Endothelial cell (in vitro differentiated cells): Measurements from ENCODE around the gene EIF2S2. TPM values are rescaled to one million over a fixed set of nuclear protein-coding genes. Genes with fewer than 3 reads are reported as not detected.

Experiments
- DNase-seq: peaks from one replicate; pipeline ENCODE4 v3.0.0; 2021; ENCODE audit warnings: low spot score
- H3K27ac Mint-ChIP-seq: one replicate; pipeline ENCODE4 v1.8.0; 2021; ENCODE audit warnings: mixed read lengths, inconsistent platforms; ENCODE audit not compliant: unreplicated experiment
- H3K27me3 Mint-ChIP-seq: one replicate; pipeline ENCODE4 v1.8.0; 2021; ENCODE audit warnings: mild to moderate bottlenecking, moderate library complexity, mixed read lengths, inconsistent platforms; ENCODE audit not compliant: unreplicated experiment
- H3K36me3 Mint-ChIP-seq: one replicate; pipeline ENCODE4 v1.8.0; 2021; ENCODE audit warnings: mild to moderate bottlenecking, low read depth, mixed read lengths, inconsistent platforms; ENCODE audit not compliant: unreplicated experiment
- H3K4me1 Mint-ChIP-seq: one replicate; pipeline ENCODE4 v1.8.0; 2021; ENCODE audit warnings: mild to moderate bottlenecking, mixed read lengths, inconsistent platforms; ENCODE audit not compliant: unreplicated experiment
- H3K4me3 Mint-ChIP-seq: one replicate; pipeline ENCODE4 v1.8.0; 2021; ENCODE audit warnings: mild to moderate bottlenecking, mixed read lengths, inconsistent platforms; ENCODE audit not compliant: unreplicated experiment
- H3K9me3 Mint-ChIP-seq: one replicate; pipeline ENCODE4 v1.8.0; 2021; ENCODE audit warnings: mixed read lengths, inconsistent platforms; ENCODE audit not compliant: unreplicated experiment
- CTCF ChIP-seq: fragments of 200-600 bp; sonication (generic); IDR thresholded peaks from one replicate; pipeline ENCODE4 v1.5.0; 2021; ENCODE audit warnings: antibody characterized with exemption; ENCODE audit not compliant: unreplicated experiment
- total RNA-seq: library from RNA; stranded (reverse); fragmentation: NEBNext Ultra II Directional; extraction: Animal tissue kit (Norgen Biotek cat#: 25700); gene quantifications from one replicate; pipeline ENCODE4 v1.2.1, GENCODE V29; 2021; ENCODE audit not compliant: unreplicated experiment

EIF2S2 gene
- total RNA-seq, 1 donor from 2014 or later = 107 TPM

- Mint-ChIP-seq H3K27ac (no peak overlapping the region), H3K9me3 (no peaks in the 10 kb centered on the region), H3K36me3 (peaks cover 33% of the 10 kb centered on the region), H3K4me3 (peak overlapping the region; percentile 57), H3K27me3 (peaks cover 3% of the 10 kb centered on the region), H3K4me1 (peaks cover 12% of the 10 kb centered on the region)
- no peak for TF ChIP-seq CTCF
- DNase-seq = no peak
Observed at GRCh38 chr20:34078540-34078939, 33.5 kb downstream of the EIF2S2 start.

GRCh38 chr20:34076952-34077351, 35.1 kb downstream of the EIF2S2 start:
- no peaks in the 10 kb centered on the region for H3K9me3 Mint-ChIP-seq
- no peak overlapping the region for H3K27ac Mint-ChIP-seq
- no peak for DNase-seq
- peaks cover 42% of the 10 kb centered on the region for H3K36me3 Mint-ChIP-seq
- no peak for TF ChIP-seq CTCF
- no peak overlapping the region for H3K4me3 Mint-ChIP-seq
- peaks cover 12% of the 10 kb centered on the region for H3K4me1 Mint-ChIP-seq
- peaks cover 3% of the 10 kb centered on the region for H3K27me3 Mint-ChIP-seq

GRCh38 chr20:34075647-34076046, 36.4 kb downstream of the EIF2S2 start:
- H3K27me3 Mint-ChIP-seq = no peaks in the 10 kb centered on the region
- H3K4me1 Mint-ChIP-seq = peaks cover 8% of the 10 kb centered on the region
- no peak for DNase-seq
- H3K4me3 Mint-ChIP-seq = peak overlapping the region; percentile 25
- TF ChIP-seq CTCF = peak; percentile 24
- H3K36me3 Mint-ChIP-seq = peaks cover 37% of the 10 kb centered on the region
- H3K9me3 Mint-ChIP-seq = no peaks in the 10 kb centered on the region
- peak overlapping the region; percentile 41 for H3K27ac Mint-ChIP-seq

GRCh38 chr20:34074101-34074760, 37.8 kb downstream of the EIF2S2 start:
- H3K9me3 Mint-ChIP-seq = no peaks in the 10 kb centered on the region
- H3K36me3 Mint-ChIP-seq = peaks cover 33% of the 10 kb centered on the region
- H3K27me3 Mint-ChIP-seq = no peaks in the 10 kb centered on the region
- H3K4me3 Mint-ChIP-seq = no peak overlapping the region
- no peak overlapping the region for H3K27ac Mint-ChIP-seq
- no peak for DNase-seq
- peaks cover 2% of the 10 kb centered on the region for H3K4me1 Mint-ChIP-seq
- no peak for TF ChIP-seq CTCF

GRCh38 chr20:34072778-34073177, 39.3 kb downstream of the EIF2S2 start:
- no peak for DNase-seq
- Mint-ChIP-seq H3K36me3 (peaks cover 28% of the 10 kb centered on the region), H3K4me3 (peak overlapping the region; percentile 53), H3K9me3 (no peaks in the 10 kb centered on the region), H3K27me3 (no peaks in the 10 kb centered on the region), H3K4me1 (no peaks in the 10 kb centered on the region), H3K27ac (no peak overlapping the region)
- no peak for TF ChIP-seq CTCF
